NCI-H2227 treated with DMSO at 0.1 percent for 48 hours (cell line): ENCODE measurements around the gene PIAS1.
"Not testable (repeated sequence)": the region's sequence is repeated elsewhere in the genome, so short reads cannot be mapped to it uniquely, and the experiment has no call there.

Experiments used
- DNase-seq: peaks from one replicate; lab custom pipeline; 2025; lab: John Stamatoyannopoulos, UW

Gene PIAS1

DNA sequence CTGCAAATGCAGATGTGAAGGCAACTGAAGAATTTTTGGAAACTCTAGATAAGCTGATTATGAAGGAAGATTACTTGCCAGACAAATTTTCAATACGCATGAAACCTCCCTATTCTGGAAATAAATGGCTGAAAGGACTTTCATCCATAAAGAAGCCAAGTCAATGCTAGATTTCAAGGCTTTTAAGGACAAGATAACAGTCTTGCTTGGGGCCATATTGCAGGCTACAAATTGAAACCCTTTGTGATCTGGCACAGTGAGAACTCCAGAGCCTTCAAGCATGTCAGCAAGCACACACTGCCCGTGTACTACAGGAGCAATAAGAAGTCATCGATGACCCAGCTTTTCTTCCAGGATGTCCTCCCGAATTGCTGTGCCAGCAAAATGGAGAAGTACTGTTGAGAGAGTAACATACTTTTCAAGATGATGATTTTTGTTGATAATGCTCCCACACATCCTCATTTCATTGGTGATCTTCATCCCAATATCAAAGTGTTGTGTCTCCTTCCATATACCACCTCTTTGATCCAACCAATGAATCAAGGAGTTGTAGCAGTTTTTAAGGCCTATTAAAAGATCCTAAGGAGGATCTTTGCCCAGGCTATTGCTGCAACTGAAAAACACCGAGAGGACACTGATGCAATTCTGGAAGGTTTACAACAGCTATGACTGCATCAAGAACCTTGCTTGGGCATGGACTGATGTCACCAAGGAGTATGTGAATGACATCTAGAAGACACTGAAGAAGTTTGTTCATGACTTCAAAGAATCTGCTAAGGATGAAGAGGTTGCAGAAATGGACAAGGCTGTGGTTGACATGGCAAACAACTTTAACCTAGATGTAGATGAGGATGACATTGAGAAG is 130.7 kb downstream of the PIAS1 start:
- DNase-seq = no peak

DNA sequence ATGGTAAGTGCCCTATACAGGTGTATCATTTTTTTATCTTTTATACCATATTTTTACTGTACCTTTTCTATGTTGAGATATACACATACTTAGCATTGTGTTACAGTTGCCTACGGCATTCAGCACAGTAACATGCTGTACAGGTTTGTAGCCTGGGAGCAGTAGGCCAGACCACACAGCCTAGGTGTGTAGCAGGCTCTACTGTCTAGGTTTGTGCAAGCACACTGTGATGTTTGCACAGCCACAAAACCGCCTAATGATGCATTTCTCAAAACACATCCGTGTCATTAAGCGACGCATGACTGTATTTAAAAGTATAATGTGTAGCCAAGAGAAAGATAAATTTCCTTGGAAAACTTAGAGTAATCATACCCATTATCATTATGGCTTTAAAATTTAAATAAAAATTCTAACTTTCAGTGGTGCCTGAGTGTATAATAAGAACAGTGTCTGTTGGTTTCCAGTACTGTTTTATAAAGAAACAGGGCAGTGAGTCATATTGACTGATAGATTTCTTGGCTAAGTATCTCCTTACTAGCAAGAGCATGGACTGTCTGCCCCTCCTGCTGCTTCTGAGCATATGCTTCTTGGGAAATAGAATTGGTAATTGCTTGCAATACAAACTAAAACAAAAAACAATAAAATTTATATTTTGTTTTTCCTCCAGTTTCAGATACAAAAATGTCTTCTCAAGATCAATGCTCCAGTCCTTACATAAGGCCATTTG is 132.7 kb downstream of the PIAS1 start:
- no peak for DNase-seq

DNA sequence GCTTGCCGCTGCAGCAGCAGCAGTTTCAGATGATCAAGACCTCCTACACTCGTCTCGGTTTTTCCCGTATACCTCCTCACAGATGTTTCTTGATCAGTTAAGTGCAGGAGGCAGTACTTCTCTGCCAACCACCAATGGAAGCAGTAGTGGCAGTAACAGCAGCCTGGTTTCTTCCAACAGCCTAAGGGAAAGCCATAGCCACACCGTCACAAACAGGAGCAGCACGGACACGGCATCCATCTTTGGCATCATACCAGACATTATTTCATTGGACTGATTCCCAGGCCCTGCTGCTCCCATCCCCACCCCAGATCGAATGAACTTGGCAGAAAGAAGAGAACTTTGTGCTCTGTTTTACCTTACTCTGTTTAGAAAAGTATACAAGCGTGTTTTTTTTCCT is 133.4 kb downstream of the PIAS1 start:
- DNase-seq = no peak

DNA sequence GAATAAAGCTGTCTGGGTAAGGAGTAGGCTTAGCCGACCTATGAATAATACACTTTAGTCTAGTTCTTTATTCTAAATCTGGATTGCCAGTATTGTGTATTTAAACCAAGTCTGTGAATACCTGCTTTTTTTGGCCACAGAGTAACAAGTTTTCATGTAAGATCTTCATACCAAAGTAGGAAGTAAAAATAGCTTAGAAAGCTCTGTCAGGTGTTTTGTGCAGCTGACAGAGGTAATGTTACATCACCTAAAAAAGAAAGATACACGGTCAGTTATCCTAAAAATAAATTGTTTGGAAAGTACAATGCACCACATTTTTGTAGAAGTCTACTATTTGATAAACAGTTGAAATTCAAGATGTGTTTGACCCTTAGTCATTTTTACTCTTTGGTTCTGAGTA is 134.5 kb downstream of the PIAS1 start:
- DNase-seq = no peak

DNA sequence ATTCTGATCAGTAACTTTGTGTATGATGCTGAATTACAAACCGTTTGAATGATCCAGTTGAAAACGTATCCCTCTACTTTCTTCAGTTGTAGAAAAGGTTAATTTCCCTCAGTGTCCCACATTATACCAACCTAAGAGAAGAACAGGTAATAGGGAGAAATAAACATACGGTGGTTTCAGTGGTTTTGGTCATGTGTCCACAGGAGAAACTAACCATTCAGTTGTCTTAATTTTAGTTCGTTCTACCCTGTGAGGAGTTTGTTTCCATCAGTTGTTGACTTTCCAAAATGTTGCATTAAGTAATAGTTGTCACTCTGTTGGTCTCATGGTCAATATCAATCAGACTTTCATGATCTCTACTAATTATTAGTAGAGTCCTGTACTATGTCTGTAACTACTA is 135.9 kb downstream of the PIAS1 start:
- no peak for DNase-seq

- no peak for DNase-seq
Observed at GRCh38 chr15:68191555-68191954, 137.4 kb downstream of the PIAS1 start.

- no peak for DNase-seq
Observed at GRCh38 chr15:68192117-68192516, 138.0 kb downstream of the PIAS1 start.

DNA sequence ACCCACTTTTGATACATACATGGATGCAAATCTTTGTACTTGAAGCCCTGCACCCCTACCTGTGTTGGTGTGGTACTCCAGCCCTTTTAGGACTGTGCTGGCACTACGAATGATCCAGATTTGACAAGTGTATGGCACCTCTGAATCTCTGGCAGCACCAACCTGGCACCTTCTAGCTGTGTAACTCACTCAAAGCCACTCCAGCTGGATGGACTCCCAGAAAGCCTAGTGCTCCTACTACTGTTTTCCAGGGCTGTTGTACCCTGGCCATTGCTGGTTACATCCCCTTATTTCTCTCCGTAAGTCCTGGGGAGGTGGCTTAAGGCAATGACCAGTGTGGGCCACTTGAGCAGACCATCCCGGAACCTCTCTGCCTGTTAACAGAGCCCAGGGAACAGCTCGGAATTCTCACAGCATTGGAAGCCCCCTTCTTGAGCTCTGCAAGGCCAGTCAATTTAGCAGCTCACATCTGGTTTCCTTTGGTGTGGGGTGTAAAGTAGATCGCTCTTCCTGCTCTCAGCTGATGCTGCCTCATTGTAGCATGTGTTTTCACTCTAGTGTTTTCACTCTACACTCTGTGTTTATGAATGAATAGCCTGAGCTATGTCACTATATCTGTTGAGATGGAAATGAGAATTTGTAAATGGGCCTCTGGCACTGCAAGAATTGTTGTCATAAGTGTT is 138.8 kb downstream of the PIAS1 start:
- DNase-seq = no peak

DNA sequence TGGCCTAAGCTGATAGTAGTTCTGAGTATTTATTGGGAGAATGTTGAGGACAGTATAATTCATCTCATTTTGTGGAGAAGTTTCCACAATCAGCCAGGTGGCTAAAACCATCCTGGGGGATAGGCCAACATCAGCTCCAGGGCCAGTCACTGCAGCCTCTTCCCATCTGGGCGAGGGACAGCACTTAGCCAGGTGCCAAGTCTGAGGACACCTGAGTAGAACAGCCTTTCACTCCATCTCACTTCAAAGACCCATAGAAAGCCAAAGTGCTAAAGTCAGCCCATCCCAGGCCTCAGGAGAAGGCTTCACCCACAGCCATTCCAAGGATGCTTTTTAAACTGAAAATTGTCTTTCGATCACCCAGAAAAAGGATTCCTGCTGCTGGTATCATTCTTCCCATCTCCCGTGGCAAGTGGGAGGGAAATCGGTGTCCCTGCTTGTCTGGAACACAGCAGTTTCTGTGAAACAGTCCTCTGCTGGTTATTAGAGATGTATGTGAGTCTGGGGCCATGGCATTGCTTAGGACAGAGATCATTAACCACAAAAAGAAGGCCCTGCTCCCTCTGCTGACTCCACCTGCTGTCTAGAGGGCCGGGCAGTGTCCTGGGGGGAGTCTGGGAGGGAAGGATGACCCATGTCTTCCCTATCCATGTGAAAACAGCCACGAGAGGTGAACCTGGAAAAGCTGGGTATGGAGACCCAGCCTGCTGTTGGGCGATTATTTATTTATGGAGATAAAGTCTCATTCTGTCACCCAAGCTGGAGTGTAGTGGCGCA is 141.4 kb downstream of the PIAS1 start:
- DNase-seq = no peak

DNA sequence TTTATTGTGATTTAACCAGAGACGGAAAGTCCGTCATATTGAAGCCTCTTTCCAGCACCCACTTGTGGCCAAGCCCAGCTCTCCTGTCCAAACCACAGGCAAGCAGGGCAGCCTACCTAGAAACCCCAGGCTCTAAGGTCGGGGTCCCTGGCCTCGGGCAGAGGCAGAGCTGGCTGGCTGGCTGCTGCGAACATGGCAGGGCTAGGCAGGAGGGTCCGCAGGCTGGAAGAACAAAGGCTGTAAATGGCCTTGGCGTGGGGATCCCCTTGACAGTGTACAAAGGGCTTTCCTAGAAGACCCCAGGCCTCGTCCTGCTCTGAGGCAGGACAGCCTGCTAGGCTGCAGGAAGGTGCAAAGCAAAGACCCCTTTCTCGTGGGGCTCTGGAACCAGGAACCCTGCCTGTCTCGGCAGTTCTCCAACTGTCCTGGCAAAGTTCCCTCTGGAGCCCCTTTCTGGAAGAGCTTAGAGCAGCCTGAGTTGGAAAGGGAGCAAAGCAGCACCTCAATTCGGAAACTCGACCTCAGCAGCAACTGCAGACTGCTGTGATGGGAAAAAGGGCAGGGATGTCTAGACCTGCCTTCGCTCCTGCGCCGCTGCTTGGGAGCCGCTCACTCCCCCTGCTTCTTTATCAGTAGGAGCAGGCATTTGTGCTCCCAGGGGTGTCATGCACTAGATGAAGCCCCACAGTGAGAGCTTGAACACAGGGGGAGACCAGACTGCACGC is 142.5 kb downstream of the PIAS1 start:
- DNase-seq = no peak

DNA sequence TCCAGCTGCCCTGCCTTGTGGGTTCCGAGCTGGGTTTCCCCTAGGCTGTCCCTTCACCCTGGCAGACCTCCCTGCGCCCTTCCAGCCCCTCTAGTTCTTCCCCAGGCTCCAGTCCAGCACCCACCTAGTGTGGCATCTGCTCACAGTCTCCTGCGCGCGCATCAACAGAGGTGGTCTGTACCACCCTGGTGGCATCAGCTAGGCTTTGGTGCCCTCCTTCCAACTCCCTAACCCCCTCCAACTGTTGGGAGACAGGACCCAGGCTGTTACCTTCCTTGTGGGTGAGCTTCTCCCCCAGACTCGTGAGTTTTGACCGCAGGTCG is 143.0 kb downstream of the PIAS1 start:
- DNase-seq = no peak

DNA sequence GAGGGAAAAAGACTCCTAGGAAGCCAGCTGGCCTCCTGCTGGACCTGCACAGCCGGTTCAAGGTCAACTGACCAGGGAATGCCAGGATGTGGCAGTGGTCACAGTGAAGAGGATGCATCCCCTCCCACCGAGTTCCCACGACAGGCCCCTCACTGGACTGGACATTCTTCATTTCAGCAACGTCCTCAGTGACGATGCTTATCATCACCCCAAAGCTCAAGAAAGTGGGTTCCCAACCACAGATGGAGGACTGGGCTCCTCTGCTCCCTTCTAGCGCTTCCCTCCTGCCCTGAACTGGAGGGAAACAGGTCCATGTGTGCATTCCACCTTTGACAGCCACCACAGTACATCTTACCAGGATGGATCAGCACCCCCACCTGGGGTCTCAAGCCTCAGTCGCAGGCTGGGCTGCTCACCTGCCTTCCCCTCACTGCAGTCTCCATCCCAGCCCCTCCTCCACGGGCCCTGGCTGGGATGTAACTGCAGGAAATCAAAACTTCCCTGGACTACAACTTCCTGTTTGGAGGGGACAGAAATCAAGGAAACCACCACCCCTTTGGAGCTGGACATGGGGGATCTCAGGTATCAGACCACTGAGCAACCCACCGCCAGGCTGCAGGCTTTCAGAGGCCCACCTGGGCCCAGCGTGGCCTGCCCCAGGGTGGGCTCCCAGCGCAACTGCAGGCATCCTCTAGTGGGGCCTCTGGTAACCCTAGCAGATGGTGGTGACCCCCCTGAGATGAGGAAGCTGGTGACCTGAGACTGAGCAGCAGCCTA is 143.7 kb downstream of the PIAS1 start:
- no peak for DNase-seq

GRCh38 chr15:68199340-68199739 is 145.2 kb downstream of the PIAS1 start:
- no peak for DNase-seq

GRCh38 chr15:68200016-68200861 is 146.1 kb downstream of the PIAS1 start:
- no peak for DNase-seq

- DNase-seq = no peak
Observed at GRCh38 chr15:68201153-68201878, 147.2 kb downstream of the PIAS1 start.

GRCh38 chr15:68201879-68202261 is 147.8 kb downstream of the PIAS1 start:
- no peak for DNase-seq

DNA sequence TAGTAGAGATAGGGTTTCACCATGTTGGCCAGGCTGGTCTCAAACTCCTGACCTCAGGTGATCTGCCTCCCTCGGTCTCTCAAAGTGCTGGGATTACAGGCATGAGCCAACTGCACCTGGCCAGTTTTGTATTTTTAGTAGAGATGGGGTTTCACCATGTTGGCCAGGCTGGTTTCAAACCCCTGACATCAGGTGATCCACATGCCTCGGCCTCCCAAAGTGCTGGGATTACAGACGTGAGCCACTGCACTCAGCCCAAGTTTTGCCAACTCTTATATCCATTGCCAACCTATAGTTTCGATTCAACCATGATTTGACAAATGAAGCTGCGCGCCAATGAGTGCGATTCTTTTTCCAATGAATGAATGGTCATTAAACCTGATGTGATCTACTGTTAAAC is 148.9 kb downstream of the PIAS1 start:
- not testable (repeated sequence) for DNase-seq

DNA sequence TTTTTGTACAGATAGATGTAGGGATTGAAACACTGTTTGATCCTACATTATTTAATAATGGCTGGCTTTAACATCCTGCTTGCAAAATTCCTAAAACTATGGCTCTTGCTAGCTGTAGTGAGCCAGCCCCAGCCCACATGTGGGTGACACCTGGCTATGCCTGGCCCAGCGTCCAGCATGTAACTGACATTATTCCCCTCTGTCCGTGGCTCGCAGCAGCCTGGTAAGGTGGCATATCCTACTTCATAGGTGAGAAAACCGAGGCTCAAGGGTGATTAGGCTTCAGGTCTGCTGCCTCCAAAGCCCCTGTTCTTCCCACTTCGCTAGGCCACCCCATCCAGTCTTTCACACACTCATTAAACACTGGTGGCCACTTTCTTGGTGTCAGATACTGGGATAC is 149.4 kb downstream of the PIAS1 start:
- no peak for DNase-seq

DNA sequence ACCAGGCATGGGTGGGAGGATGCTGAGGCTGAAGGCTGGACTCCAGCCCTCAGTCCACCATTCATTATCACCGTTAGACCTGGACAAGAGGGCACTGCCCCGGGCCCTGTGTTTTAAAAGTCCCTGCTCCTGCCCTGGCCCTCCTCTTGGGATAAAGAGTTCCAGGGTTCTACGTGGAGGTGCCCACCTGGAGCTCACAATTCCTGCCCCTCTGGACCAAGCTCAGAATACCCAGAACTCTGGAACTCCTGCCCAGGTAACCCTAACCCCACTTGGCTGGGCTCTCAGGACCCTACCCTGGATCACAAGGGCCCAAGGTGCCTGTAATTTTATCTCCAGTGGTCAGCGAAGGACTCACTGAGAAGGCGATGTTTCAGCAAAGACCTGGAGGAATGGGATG is 149.8 kb downstream of the PIAS1 start:
- no peak for DNase-seq
